GM19043 (cell line): ENCODE measurements around the gene ZEB1.
"Not testable (repeated sequence)": the region's sequence is repeated elsewhere in the genome, so short reads cannot be mapped to it uniquely, and the experiment has no call there.

Experiments
- ATAC-seq: cut with Tn5 transposase; IDR thresholded peaks from one replicate; pipeline ENCODE4 v1.9.1; 2021; ENCODE audit warnings: low read depth; ENCODE audit not compliant: unreplicated experiment

Gene ZEB1

DNA sequence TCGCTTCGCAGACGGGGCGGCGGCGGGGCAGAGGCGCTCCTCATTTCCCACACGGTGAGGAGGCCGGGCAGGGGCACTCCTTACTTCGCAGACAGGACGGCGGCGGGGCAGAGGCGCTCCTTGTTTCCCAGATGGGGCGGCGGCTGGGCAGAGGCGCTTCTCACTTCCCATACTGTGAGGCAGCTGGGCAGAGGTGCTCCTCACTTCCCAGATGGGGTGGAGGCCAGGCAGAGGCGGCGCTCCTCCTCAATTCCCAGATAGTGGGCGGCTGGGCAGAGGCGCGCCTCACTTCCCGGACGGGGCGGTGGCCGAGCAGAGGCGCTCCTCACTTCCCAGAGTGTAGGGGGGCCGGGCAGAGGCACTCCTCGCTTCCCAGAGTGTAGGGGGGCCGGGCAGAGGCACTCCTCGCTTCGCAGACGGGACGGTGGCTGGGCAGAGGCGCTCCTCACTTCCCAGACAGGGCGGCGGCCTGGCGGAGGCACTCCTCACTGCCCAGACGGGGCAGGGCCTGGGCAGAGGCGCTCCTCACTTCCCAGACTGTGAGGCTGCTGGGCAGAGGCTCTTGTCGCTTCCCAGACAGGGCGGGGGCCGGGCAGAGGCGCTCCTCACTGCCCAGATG lies 43.1 kb downstream of the ZEB1 start:
- no peak for ATAC-seq

DNA sequence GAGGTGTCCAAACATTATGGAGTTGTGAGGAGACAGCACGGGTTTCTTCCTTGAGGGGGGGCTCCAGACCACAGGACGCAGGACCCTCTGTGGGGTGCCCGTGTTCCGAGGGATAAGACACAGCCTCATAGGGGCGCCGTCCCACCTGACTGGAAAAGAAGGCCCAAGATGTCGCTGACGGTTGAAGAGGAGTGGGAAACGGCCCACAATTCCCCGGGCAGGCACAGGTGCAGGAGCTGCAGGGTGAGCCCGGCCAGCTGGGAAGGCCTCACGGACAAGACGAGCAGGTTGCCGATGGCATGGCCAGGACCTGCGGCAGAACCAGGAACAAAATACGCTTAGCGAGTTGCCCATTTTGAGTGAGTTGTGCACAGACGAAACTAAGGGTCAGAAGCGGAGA lies 44.7 kb downstream of the ZEB1 start:
- ATAC-seq, result not testable (repeated sequence)

DNA sequence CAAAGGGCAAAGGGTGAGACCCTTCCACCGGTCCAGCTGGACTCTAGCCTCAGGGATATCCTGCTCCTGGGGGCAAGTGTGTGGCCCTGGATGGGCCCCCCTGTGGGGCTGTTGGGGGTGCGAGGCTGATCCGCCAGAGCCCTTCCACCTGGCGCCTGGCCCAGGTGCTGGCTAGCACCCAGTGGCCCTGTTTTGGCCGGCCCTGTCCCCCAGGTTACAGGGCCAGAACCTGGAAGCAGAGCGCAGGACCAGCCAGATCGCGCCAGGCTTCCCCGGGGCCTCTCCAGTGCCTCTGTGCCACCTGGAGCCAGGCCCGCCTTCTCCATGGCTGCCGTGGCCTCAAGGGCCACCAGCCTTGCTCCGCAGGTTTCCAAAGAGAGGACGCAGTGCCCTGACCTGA lies 45.2 kb downstream of the ZEB1 start:
- not testable (repeated sequence) for ATAC-seq

DNA sequence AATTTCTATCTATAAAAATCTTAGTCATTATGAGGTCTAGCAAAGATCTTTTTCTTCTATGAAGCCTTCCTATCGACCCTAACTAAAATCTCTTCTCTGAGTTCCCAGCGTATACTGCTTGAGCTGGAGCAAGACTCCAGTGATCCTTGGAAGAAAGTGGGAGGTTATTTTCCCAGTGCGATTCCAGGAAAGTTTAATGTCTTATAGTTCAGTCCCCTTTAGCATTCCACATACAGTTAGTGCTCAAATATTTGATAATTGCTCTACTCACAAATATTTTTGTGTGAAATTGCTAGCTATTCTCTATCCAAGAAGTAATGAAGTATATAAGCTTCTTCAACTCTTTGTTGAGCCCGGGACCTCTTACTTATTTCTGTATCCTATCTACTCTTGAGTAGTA lies 47.7 kb downstream of the ZEB1 start:
- ATAC-seq, result no peak

DNA sequence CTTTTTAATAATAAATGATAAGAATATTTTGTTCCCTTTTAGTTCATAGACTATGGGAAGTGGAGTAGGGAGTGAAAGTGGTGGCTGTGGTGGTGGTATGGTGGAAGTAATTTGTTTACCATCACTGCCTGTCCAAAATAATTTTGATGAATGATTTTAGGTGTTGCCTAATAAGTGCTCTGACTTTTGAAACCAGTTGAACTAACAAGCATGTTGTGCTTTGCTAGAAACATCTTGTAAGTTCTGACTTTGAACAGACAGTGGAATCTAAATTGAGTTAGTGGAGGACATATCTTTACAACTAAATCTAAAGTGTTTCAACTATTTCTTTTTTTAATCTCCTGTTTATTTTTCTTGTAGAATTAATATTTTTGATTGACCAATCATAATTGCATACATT lies 49.7 kb downstream of the ZEB1 start:
- no peak for ATAC-seq

DNA sequence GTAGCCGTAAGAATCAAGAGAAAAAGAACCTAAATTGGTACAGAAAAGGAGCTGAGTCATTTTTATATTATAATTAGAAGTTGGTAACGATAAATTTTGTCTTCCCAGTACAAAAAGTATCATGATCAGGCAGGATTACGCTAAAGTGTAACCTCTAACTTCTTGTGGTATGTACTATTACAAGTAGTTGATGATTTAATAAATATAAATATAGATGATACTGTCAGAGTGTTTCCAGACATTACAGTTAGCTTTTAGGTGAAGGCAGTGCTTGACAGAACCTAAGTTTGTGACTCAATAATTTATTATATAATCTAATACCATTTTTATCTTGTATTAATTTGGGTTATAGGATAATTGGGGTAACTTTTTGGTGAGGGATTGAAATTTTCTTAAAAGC lies 53.4 kb downstream of the ZEB1 start:
- no peak for ATAC-seq

DNA sequence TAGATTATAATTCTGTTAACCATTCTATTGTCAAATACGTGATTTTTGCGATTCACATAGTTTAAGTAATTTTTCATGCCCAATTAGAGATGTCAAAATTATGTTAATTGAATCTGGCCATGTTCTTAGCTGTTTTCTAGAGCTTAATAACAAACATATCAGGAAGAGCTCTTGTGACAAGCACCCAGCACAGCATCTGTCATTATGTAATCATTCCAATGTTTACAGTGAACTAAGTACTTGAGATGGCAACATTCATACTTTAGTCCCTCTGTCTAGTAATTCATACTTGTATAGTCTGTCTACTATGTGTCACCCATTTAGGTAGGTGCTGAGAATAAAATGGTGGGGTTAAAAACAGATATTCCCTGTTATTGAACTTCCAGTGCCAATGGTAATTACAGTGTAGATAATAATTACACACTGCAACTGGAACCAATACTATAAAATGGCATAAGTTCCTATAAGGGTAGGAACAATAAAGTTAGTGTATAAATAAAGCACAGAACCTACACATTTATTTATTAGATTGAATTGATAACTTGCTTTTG lies 55.2 kb downstream of the ZEB1 start:
- ATAC-seq, result no peak

DNA sequence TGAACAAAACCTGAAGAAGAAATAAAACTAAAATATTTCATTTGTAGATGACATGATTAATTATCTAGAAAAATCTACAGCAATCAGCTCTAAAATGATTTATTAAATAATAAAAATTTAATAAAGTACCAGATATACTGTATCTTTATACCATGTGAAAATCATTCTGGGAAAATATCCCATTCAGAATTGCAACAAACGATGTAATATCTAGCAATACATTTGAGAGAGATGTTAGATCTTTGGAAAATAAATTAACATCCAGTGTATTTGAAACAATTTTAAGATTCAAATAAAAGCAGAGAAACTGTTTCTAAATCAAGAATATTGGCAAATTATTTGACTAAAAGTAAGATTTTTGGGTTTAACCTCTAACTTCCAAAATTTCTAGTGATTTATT lies 62.2 kb downstream of the ZEB1 start:
- ATAC-seq, result no peak

DNA sequence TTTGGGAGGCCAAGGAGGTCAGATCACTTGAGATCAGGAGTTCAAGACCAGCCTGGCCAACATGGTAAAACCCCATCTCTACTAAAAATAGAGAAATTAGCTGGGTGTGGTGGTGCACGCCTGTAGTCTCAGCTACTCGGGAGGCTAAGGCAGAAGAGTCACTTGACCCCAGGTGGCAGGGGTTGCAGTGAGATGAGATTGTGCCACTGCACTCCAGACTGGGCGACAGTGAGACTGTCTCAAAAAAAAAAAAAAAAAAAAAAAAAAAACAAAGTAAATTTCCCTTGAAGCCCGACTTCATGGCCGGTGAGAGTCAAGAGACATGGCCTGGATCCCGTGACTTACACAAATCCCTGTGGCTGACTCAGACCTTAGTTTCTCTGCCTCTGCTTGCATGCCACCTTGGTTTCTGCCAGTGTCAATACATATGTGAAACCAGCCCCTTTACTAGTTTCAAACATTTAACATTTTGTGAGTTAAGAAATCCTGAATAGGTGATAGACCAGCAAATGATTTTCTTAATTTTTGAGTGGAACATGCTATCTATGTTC lies 62.8 kb downstream of the ZEB1 start:
- ATAC-seq, result no peak

DNA sequence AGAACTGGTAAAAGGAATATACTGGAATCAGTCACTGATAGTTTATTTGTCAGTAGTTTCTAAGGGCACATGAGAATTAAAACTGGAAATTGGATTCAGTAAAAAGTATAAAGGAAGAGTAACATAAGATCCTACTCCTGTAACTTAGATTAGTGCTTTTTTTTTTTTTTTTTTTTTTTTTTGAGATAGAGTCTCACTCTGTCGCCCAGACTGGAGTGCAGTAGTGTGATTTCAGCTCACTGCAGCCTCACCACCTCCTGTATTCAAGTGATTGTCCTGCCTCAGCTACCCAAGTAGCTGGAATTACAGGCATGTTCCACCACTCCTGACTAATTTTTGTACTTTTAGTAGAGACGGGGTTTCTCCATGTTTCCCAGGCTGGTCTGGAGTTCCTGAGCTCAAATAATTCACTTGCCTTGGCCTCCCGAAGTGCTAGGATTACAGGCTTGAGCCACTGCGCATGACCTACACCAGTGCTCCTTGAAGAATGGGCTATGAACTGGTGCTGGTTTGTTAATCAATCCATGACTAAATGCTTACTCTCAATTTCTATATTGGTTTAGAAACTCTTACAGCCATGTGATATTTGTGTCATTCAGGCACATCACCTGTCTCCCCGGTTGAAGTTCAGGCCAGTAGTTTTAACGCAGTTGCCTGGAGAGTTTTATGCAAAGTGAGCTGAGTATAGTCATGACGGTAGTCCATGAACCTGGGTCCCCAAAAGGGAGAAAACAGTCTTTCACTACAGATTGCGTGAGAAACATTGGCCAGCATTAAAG lies 65.0 kb downstream of the ZEB1 start:
- ATAC-seq, result peak; percentile 95

DNA sequence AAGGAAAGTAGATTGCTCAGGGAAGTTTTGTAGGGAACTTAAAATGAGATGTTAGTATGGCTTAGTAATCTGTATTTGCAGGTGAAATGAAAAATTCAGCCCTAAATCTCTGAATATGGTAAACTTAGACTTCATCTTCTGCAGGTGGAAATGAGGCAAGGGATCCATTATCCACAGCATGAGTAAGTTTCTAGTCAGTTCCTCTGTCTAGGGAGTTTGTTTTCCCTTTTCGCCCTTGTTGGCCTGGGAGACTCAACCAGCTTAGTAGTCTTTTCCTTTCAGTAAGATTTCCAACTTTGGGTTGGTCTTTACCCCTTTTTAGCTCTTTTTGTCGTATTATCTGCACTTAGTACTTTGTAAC lies 65.6 kb downstream of the ZEB1 start:
- ATAC-seq, result peak; percentile 9

DNA sequence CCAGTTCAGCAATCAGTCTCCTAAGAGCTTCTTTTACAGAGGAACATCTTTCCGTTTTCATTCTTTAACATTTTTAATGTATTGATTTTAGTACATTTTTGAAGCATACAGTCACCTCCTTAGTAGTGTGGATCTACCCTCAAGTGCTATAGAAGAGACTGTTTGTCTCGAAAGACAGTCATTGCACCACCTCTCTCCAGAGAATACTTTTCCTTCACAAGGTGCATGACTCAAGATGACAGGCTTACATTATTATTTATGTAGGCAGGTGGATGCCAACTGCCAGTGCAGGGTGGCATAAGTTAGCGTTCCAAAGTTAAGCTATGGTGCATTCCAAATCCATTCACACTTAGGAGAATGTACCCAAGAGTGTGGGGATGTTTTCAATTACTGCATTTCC lies 71.8 kb downstream of the ZEB1 start:
- no peak for ATAC-seq

DNA sequence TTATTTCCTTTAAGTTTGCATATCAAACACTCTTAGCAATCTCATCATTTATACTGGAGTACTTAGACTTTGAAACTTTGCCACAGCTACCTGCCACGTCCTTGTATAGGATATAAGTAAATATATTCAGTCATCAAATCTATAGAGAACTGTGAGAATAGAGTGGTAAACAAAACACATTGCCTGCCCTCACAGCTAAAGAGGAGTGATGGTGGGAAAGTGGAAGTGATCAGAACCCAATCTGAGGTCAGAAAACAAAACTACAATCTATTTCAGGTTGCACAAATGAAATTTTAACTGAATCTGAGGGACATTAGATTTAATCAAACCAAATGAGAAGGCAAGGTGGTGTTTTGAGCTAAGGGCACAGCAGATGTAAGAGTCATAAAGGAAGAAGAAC lies 74.8 kb downstream of the ZEB1 start:
- ATAC-seq, result no peak

DNA sequence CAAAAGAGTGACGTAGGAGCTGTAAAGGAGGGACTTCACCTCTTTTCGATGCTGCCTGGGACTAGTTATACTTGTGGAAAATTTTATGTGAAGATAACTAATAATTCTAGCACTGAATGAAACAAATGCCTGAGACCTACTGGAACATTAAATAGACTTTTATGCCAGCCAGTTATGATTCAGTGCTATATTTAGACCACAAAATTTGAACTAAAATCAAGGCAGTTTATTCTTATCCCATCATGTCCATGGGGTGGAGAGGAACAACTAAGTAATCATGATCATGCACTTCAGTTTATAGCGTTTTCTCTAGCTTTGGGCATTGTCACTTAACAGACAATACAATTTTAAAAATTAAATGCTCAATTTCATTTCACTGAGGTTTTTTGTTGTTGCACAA lies 76.7 kb downstream of the ZEB1 start:
- no peak for ATAC-seq

DNA sequence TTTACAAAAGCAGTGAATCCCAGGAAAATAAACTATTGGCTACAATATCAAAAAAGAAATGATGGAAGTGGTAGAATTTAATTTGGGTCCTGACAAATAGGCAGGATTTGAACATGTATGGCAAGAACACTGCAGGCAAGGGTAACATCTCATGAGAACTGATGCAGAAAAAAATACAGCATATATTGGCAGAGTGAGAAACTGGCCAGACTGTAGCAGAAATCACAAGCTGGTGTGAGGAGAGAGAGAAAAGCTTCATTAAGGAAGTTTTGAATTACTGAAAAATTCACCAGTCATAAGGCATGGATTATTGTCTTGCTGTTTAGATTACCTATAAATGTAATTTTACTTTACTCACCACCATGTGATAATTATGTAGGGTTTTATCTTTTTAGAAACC lies 77.4 kb downstream of the ZEB1 start:
- no peak for ATAC-seq

DNA sequence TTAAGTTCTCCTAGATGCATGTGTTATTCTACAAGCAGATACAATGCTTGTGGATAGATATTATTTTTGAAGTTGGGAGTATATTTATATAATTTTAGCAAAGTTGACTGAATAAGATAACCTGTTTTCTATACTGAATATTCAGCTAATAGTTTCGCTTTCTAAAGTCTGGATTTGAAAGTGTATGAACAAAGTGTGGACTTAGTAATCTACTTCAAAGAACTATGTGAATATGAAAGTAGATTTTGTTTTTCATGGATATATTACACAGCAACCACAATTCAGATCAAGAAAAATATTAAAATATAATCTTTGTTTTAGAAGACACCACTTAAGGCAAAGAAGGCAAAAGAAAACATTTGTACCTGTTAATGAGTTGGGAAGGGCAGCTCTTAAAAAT lies 78.8 kb downstream of the ZEB1 start:
- ATAC-seq, result no peak

DNA sequence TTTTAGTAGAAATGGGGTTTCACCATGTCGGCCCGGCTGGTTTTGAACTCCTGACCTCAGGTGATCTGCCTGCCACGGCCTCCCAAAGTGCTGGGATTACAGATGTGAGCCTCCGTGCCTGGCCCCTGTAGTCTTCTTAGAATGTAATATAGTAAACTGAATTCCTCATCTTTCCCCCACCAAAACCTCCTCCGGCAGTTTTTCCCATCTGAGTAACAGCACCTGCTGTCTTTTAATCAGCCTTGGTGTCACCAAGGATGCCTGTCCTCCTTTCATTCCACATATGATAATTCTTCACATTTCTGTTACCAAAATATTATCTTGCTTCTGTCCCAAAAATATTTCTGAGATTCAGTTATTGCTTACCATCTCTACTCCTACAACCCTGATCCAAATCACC lies 80.2 kb downstream of the ZEB1 start:
- no peak for ATAC-seq

DNA sequence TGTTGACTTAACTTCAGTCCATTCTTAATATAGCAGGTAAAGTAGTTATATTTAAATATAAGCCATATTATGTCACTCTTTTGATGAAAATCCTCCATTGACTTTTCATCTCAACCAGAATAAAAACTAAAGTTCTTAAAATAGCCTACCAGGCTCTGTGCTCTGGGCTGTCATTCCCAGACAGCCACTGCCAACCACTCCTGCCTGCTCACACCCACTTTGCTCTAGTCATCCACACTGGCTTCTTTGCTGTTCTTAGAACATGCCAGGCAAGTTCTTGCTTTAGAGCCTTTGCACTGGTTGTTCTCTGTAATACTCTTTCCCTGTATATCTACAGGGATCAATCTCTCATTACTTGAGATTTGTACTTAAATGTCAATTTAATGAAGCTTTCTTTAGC lies 80.6 kb downstream of the ZEB1 start:
- ATAC-seq, result no peak

DNA sequence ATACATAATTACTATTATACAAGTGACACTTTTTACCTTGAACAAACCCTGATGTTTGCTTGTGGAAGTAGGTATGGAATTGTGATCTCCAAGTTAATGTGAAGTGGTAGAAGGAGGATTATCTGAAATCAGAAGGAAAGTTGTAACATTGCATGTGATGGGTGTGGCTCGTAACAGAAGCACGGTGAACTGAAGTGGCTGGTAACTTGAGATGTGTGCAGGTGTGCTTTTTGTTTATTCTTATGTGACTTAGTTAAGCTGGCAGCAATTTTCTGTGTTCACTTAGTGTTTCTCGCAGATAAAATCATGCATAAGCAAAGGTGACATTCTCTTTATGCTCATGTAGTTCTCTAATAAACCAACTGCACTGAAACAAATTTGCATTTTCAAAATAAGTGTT lies 82.3 kb downstream of the ZEB1 start:
- ATAC-seq, result no peak

DNA sequence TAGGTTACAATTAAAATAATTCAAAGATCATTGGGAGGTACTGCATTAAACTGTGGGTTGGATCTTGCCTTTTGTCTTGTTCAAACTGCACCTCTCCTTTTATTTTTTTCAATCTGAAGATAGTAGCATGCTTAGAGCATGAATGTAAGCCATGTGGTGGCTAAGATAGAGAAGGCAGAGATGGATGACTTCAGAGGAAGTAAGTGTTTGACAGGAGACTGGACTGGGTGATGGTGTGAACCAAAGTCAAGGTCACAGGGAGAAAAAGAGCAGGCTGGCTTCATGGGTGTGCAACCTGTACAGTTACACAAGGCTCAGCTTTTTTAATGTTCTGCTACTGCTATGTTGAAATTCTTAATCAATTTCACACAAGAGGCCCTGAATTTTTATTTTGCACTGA lies 85.6 kb downstream of the ZEB1 start:
- ATAC-seq, result no peak

DNA sequence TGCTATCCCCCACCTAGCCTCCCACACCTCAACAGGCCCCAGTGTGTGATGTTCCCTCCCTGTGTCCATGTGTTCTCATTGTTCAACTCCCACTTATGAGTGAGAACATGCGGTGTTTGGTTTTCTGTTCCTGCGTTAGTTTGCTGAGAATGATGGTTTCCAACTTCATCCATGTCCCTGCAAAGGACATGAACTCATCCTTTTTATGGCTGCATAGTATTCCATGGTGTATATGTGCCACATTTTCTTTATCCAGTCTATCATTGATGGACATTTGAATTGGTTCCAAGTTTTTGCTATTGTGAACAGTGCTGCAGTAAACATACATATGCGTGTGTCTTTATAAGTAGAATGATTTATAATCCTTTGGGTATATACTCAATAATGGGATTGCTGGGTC lies 86.8 kb downstream of the ZEB1 start:
- ATAC-seq, result not testable (repeated sequence)

DNA sequence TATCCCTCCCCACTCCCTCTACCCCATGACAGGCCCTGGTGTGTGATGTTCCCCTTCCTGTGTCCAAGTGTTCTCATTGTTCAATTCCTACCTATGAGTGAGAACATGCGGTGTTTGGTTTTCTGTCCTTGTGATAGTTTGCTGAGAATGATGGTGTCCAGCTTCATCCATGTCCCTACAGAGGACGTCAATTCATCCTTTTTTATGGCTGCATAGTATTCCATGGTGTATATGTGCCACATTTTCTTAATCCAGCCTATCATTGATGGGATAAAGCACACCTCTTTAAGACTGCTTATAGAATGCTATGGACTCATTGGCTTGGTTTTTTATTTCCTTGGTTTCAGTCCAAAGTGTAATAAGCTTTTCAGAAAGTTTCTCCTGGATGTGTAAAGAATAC lies 93.4 kb downstream of the ZEB1 start:
- ATAC-seq, result not testable (repeated sequence)
